NCI-H1694 treated with DMSO at 0.1 percent for 48 hours (cell line): ENCODE results near the gene TRIM43B.
"Not testable (repeated sequence)": the region's sequence is repeated elsewhere in the genome, so short reads cannot be mapped to it uniquely, and the experiment has no call there.

ENCODE experiments used
- DNase-seq: peaks from one replicate; lab custom pipeline; 2025; lab: John Stamatoyannopoulos, UW

Gene TRIM43B

DNA sequence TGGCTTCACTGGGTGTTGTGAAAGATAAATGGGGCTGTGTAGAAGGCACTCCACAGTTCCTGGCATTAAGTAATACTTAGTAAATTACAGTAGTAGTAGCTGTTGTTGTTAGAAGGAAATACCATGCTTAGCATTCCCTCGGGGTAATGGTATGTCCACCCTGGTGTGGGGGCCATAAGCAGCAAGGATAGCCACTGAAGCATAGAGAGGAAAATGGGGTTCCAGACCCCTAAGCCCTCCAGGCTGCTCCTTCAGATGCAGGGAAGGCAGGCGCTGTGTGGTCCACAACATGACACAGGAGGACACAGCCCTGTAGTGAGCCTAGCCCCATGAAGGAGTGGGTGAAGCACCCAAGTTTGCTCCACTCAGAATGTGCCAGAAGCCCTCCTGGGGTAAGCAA lies 50.6 kb downstream of the TRIM43B start:
- DNase-seq, result not testable (repeated sequence)

DNA sequence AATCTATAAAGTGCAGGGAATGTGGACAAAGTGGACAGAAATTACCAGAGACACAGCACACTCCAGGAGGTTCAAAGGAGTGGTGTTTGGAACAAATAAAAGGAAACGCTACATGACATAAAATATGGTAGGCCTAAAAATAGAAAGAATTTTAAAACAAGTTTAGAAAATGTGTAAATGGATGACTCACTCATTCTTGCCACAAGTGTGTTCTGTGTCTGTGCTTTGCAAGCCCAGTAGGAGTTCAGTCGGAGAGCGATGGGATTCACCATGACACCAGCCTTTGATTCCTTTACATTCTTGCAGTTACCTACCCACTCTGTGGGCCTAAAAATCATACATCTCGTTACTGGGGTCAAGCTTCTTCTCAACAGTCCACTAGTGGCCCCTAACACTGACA lies 51.2 kb downstream of the TRIM43B start:
- not testable (repeated sequence) for DNase-seq

- not testable (repeated sequence) for DNase-seq
Observed at GRCh38 chr2:95429748-95430467, 54.6 kb downstream of the TRIM43B start.

DNA sequence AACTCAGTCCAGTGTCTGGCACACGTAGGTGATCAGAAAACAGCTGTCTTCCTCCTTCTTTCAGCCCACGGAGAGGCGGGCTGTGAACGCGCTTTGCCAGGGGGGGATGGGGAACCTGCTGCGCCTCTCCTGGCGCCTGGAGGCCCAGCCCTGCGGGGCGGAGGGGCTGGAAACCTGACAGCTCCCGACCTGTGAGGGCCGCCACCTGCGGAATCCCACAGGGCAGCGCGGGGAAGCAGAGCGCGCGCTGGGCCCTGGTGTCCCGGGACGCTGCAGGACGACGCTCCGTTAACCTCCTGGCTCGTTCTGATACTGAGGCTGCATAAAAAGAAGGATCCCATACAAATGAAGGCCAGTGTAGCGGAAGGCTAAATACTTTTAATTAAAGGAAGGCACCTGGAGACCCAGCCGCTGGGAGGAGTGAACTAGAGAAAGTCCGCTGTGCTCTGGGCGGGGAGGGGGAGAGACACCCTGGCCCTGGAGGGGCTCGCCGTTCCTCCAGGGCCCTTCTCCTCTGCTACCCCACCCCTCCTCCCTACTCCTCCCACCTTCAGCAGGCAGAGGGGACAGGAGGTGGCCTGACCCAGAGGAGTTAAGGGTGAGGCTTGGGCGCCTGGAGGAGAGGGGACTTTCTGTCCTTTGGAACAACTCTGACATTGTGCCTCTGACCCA lies 57.2 kb downstream of the TRIM43B start:
- DNase-seq, result not testable (repeated sequence)
